ENCODE data around the gene NRXN3.

The NRXN3 gene

GRCh38 chr14:79333198-79333546 lies 1163.0 kb downstream of the NRXN3 start:
- peaks cover 38% of the 10 kb centered on the region for H3K4me1 Mint-ChIP-seq
- peaks cover 5% of the 10 kb centered on the region for H3K9me3 Mint-ChIP-seq

GRCh38 chr14:79334272-79334671 lies 1164.1 kb downstream of the NRXN3 start:
- no peak overlapping the region for H3K27ac Mint-ChIP-seq
- peaks cover 6% of the 10 kb centered on the region for H3K36me3 Mint-ChIP-seq (ENCODE audit: low read depth)
- DNase-seq = no peak
- H3K27me3 Mint-ChIP-seq (ENCODE audit: low read depth, poor library complexity) = no peaks in the 10 kb centered on the region
- H3K4me3 Mint-ChIP-seq = no peak overlapping the region
- peaks cover 47% of the 10 kb centered on the region for H3K4me1 Mint-ChIP-seq
- H3K9me3 Mint-ChIP-seq = peaks cover 5% of the 10 kb centered on the region
- no peak for TF ChIP-seq CTCF (IDR thresholded peaks at IDR 0.05)

More at GRCh38 chr14:79333198-79333546, 1163.0 kb downstream of the NRXN3 start:
- TF ChIP-seq CTCF (IDR thresholded peaks at IDR 0.05) = no peak
- H3K36me3 Mint-ChIP-seq (ENCODE audit: low read depth) = peaks cover 6% of the 10 kb centered on the region
- no peak overlapping the region for H3K27ac Mint-ChIP-seq
- peak overlapping the region; percentile 22 for H3K4me3 Mint-ChIP-seq
- no peaks in the 10 kb centered on the region for H3K27me3 Mint-ChIP-seq (ENCODE audit: low read depth, poor library complexity)
- no peak for DNase-seq

GRCh38 chr14:79337761-79338160 lies 1167.6 kb downstream of the NRXN3 start:
- Mint-ChIP-seq H3K27me3 (ENCODE audit: low read depth, poor library complexity) (peaks cover 3% of the 10 kb centered on the region), H3K27ac (peak overlapping the region; percentile 28), H3K9me3 (peaks cover 5% of the 10 kb centered on the region), H3K4me1 (peaks cover 44% of the 10 kb centered on the region), H3K36me3 (ENCODE audit: low read depth) (peaks cover 6% of the 10 kb centered on the region), H3K4me3 (no peak overlapping the region)
- TF ChIP-seq CTCF (IDR thresholded peaks at IDR 0.05) = no peak
- DNase-seq = no peak

GRCh38 chr14:79342942-79343341 lies 1172.8 kb downstream of the NRXN3 start:
- peaks cover 10% of the 10 kb centered on the region for H3K27me3 Mint-ChIP-seq (ENCODE audit: low read depth, poor library complexity)
- no peaks in the 10 kb centered on the region for H3K9me3 Mint-ChIP-seq
- H3K36me3 Mint-ChIP-seq (ENCODE audit: low read depth) = peaks cover 8% of the 10 kb centered on the region
- H3K4me3 Mint-ChIP-seq = no peak overlapping the region
- DNase-seq = no peak
- no peak overlapping the region for H3K27ac Mint-ChIP-seq
- TF ChIP-seq CTCF (IDR thresholded peaks at IDR 0.05) = no peak
- peaks cover 40% of the 10 kb centered on the region for H3K4me1 Mint-ChIP-seq

GRCh38 chr14:79351011-79351410 lies 1180.8 kb downstream of the NRXN3 start:
- H3K27ac Mint-ChIP-seq = no peak overlapping the region
- H3K4me1 Mint-ChIP-seq = peaks cover 21% of the 10 kb centered on the region
- DNase-seq = no peak
- peaks cover 15% of the 10 kb centered on the region for H3K36me3 Mint-ChIP-seq (ENCODE audit: low read depth)
- H3K9me3 Mint-ChIP-seq = no peaks in the 10 kb centered on the region
- no peak overlapping the region for H3K4me3 Mint-ChIP-seq
- no peak for TF ChIP-seq CTCF (IDR thresholded peaks at IDR 0.05)
- H3K27me3 Mint-ChIP-seq (ENCODE audit: low read depth, poor library complexity) = peaks cover 3% of the 10 kb centered on the region

- DNase-seq = no peak
- Mint-ChIP-seq H3K4me3 (no peak overlapping the region), H3K36me3 (ENCODE audit: low read depth) (peaks cover 10% of the 10 kb centered on the region), H3K27me3 (ENCODE audit: low read depth, poor library complexity) (peaks cover 3% of the 10 kb centered on the region), H3K27ac (no peak overlapping the region), H3K4me1 (peaks cover 26% of the 10 kb centered on the region), H3K9me3 (no peaks in the 10 kb centered on the region)
- no peak for TF ChIP-seq CTCF (IDR thresholded peaks at IDR 0.05)
These were observed 1182.0 kb downstream of the NRXN3 start for GRCh38 chr14:79352076-79352630.

Data from nephron progenitor cell (in vitro differentiated cells).